GM21737 (cell line): Measurements from ENCODE around the gene CACFD1.
"Not testable (repeated sequence)": the region's sequence is repeated elsewhere in the genome, so short reads cannot be mapped to it uniquely, and the experiment has no call there.

Experiments
- ATAC-seq: cut with Tn5 transposase; IDR thresholded peaks from one replicate; pipeline ENCODE4 v1.9.1; 2021; ENCODE audit warnings: mild to moderate bottlenecking, moderate library complexity; ENCODE audit not compliant: unreplicated experiment

Gene CACFD1

DNA sequence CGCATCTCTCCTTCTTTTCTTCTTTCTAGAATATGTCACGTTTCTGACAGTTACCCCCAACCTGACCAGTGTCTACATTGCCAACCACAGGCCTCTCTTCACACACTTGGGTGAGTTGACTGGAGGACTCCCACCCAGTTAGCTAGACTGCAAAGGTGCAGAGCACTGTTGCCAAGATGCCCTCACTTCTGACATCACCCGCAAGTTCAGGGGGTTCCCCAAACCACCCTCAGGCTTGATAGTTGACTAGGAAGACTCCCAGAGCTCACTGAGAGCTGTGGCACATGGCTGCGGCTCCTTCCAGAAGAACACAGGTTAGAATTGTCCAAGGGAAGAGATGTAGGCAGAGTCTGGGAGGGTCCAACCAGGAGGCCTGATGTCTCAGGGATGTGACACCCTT lies 20.4 kb upstream of the CACFD1 start:
- ATAC-seq: no peak

GRCh38 chr9:133440874-133441273 lies 18.9 kb upstream of the CACFD1 start:
- no peak for ATAC-seq

DNA sequence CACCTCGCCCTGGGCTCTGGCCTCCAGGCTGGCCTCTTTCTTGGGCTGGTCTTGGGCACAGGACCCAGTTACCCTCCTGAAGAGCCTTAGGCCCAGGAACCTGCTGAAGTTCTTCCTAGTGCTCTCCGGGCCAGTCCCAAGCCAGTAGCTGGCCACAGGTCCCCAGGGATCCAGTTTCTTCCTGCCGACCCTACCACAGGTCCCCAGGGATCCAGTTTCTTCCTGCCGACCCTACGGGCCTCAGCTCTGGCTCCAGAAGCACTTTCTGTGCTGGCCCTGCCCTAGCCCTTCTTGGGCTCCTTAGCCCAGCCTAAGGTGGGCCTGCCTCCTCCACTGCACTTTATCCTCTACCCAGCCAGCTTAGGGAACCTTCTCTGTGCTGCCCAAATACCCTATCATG lies 18.2 kb upstream of the CACFD1 start:
- no peak for ATAC-seq

DNA sequence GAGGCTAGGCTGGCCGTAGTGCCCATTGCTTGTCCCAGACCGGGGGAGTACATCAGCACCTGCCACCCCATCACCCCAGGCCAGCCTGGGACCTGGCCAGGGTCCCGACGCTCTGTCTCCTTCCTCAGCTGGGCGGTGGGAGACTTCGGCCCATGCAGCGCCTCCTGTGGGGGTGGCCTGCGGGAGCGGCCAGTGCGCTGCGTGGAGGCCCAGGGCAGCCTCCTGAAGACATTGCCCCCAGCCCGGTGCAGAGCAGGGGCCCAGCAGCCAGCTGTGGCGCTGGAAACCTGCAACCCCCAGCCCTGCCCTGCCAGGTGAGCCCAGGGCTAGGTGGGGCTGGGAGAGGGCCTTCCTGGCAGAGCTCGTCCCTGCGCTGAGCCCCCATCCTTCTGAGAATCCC lies 16.5 kb upstream of the CACFD1 start:
- ATAC-seq: no peak

DNA sequence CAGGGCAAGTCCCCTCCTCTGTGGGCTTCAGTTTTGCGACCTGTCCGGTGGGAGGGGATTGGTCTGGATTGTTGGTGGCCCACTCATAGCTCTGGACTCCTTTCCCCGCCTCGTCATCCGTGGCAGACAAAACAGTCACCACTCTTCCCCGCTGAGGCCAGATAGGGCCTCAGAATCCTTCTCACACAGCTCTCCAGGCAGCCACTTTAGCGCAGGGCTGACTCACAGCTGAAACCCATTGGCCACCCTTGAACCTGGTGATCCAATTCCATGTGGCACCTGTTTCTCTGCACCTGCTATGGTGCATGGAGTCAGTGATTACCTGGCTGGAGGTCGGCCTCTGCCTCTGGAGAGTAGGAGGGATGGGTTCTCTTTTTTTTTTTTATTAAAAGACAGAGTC lies 15.8 kb upstream of the CACFD1 start:
- no peak for ATAC-seq

GRCh38 chr9:133445293-133445969 lies 14.3 kb upstream of the CACFD1 start:
- ATAC-seq: no peak

DNA sequence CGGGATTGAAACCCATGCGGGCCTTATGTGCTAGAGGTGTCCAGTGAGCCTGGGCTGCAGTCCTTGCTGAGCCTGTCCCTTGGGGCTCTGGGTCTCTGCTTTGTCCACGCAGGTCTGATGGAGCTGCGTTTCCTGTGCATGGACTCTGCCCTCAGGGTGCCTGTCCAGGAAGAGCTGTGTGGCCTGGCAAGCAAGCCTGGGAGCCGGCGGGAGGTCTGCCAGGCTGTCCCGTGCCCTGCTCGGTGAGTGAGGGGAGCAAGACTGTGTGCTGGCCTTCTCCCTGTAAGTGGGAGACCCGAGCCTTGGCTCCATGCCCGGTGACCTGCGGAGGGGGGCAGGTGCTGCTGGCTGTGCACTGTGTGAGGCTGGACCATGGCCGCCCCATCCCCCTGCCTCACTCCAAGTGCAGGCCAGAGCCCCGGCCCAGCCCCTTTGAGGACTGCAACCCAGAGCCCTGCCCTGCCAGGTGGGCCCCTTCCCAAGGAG lies 11.2 kb upstream of the CACFD1 start:
- no peak for ATAC-seq

DNA sequence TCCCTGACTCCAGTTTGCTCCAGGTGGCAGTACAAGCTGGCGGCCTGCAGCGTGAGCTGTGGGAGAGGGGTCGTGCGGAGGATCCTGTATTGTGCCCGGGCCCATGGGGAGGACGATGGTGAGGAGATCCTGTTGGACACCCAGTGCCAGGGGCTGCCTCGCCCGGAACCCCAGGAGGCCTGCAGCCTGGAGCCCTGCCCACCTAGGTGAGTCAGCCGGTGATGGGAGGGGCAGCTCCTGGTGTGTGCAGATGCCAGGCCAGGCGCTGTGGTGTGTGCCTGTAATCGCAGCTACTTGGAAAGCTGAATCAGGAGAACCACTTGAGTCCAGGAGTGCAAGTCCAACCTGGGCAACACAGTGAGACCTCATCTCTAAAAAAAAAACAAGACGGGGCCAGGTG lies 10.0 kb upstream of the CACFD1 start:
- ATAC-seq: no peak

- not testable (repeated sequence) for ATAC-seq
These were observed 7.9 kb upstream of the CACFD1 start for GRCh38 chr9:133451865-133452264.

DNA sequence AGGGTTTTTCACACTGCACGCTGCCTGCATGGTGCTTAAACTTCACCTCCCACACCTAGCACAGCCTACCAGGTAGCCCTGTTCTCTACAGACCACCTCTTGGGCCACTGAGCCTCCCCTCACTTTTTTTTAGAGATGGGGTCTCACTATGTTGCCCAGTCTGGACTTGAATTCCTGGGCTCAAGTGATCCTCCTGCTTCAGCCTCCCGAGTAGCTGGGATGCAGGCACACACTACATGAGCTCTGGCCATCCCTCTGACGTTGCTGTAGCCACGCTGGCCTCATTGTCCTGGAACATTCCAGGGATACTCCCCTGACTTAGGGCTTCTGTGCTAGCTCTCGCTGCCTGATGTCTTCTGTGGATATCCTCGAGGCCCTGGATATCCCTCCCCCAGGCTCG lies 7.2 kb upstream of the CACFD1 start:
- no peak for ATAC-seq

DNA sequence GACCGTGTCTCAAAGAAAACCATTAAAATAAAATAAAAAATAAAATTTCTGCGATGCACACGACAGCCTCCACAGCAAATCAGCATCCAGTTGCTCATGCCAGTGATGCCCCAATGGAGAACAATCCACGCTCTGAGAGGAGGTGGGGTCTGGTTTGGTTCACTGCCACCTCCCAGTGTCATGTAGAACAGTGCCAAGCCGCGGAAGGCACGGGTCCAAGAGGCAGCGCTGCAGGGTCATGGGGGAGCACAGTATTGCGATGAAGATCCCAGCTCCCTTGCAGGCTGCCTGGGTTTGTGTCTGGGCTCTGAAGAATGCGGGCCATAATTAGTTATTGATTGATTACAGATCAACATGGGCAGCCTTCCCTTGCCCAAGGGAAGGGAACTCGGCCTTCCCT lies 6.1 kb upstream of the CACFD1 start:
- ATAC-seq: no peak

DNA sequence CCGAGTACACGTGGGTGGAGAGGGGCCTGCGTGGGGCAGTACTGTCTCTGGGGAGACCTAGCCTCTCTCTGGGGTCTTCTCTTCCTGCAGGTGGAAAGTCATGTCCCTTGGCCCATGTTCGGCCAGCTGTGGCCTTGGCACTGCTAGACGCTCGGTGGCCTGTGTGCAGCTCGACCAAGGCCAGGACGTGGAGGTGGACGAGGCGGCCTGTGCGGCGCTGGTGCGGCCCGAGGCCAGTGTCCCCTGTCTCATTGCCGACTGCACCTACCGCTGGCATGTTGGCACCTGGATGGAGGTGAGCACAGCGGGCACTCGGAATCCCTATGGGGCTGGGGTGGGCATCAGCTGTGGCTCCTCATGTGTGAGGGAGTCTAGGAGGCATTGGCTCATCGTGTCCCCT lies 5.5 kb upstream of the CACFD1 start:
- ATAC-seq: no peak

- ATAC-seq: no peak
These were observed 4.7 kb upstream of the CACFD1 start for GRCh38 chr9:133454943-133455673.

DNA sequence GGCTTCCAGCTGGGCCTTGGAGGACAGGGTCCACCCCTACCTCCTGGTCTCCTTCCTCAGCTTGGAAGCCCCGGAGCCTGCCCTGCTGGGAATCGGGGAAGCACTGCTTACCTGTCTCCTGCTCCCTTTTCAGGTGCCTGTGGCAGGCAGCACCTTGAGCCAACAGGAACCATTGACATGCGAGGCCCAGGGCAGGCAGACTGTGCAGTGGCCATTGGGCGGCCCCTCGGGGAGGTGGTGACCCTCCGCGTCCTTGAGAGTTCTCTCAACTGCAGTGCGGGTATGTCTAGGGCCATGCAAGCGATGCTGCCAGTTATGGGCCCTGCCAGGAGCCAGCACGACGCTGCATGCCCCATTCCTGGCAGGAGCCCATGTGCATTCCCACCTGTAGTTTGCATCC lies 3.8 kb upstream of the CACFD1 start:
- no peak for ATAC-seq

GRCh38 chr9:133456409-133456808 lies 3.4 kb upstream of the CACFD1 start:
- ATAC-seq: no peak

GRCh38 chr9:133457233-133457632 lies 2.5 kb upstream of the CACFD1 start:
- ATAC-seq: no peak

- no peak for ATAC-seq
These were observed 2.0 kb upstream of the CACFD1 start for GRCh38 chr9:133457748-133458147.

GRCh38 chr9:133458643-133459312 lies 1.0 kb upstream of the CACFD1 start:
- no peak for ATAC-seq

GRCh38 chr9:133460405-133461175 lies 812 bp downstream of the CACFD1 start:
- peak; percentile 38 for ATAC-seq

DNA sequence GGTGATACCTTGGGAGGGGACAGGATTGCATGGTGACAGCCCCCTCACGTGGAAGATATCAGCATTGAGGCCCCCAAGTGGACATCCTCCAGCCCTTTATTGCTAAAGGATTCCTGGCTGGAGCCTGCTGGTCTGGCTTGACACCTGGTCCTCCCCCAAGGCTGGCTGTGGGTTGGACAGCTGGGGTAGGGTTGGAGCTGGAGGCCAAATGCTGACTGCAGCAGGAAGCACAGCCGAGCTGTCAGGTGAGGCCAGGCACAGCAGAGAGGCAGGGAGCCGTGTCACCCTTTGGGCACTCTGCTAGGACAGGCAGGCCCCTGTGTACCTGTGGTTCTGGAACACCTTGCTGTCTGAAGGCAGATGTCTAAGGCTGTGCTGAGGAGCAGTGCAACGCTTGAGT lies 2.2 kb downstream of the CACFD1 start:
- ATAC-seq: no peak

- no peak for ATAC-seq
These were observed 3.6 kb downstream of the CACFD1 start for GRCh38 chr9:133463234-133463863.
